Stomach smooth muscle (tissue), 2 donors: ENCODE results near the gene CXCL6.
A peak's percentile ranks its signal among the peaks of the same experiment; 100 is the strongest.

Experiments
- H3K27ac ChIP-seq: one replicate; pipeline ENCODE4 v1.7.0; 2013; ENCODE audit warnings: mild to moderate bottlenecking, low read length, inconsistent platforms
- H3K27me3 ChIP-seq, 2 donors: one replicate each; pipeline ENCODE4 v1.7.0; 2013; ENCODE audit warnings: low read length in 2 of 2; ENCODE audit not compliant: insufficient read depth in 2 of 2, control insufficient read depth in 1 of 2
- H3K36me3 ChIP-seq, 2 donors: one replicate each; pipeline ENCODE4 v1.7.0; 2013; ENCODE audit warnings: low read length in 2 of 2; ENCODE audit not compliant: control insufficient read depth in 2 of 2, insufficient read depth in 2 of 2
- H3K4me1 ChIP-seq: one replicate; pipeline ENCODE4 v1.7.0; 2013; ENCODE audit warnings: low read length; ENCODE audit not compliant: control insufficient read depth, insufficient read depth
- H3K4me3 ChIP-seq, 2 donors: one replicate each; pipeline ENCODE4 v1.7.0; 2013; ENCODE audit warnings: low read length in 2 of 2
- H3K9ac ChIP-seq, 2 donors: one replicate each; pipeline ENCODE4 v1.7.0; 2013; ENCODE audit warnings: low read length in 2 of 2, mild to moderate bottlenecking in 1 of 2
- H3K9me3 ChIP-seq, 2 donors: one replicate each; pipeline ENCODE4 v1.7.0; 2013; ENCODE audit warnings: low read length in 2 of 2; ENCODE audit not compliant: control insufficient read depth in 2 of 2
- donor health status: healthy.
- donor health status: Pancreatic carcinoma.

The CXCL6 gene

DNA sequence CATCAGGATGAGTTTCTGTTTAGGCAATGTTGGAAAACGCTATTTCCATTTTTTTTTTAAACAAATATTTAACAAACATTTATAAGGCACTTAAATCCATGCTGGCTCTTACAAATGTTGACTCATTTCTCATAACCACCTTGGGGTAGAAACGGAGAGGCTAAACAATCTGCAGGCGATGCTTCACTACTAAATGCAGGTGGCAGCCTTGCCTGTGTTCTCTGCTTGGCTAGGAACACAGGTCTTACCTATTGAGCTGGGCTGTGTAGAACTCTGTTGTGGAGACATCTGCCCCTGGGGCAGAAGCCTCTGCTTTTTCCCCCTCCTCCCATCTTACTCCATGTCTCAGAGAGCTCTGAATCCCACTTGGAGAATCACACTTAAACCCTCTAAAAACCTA lies 31.3 kb downstream of the CXCL6 start:
- Histone ChIP-seq H3K4me3 (no peak overlapping the region), H3K9me3 (no peaks in the 10 kb centered on the region), H3K4me1 (peaks cover 5% of the 10 kb centered on the region), H3K36me3 (no peaks in the 10 kb centered on the region), H3K27me3 (peaks cover 11 to 14% of the 10 kb centered on the region in 2 donors), H3K9ac (no peak overlapping the region), H3K27ac (no peak overlapping the region)

- Histone ChIP-seq H3K4me1 (peaks cover 5% of the 10 kb centered on the region), H3K9ac (no peak overlapping the region), H3K27ac (no peak overlapping the region), H3K9me3 (no peaks in the 10 kb centered on the region), H3K36me3 (no peaks in the 10 kb centered on the region), H3K4me3 (peak overlapping the region; percentile 59 to 70), H3K27me3 (peaks cover 14% of the 10 kb centered on the region in 2 donors)
These were observed 32.0 kb downstream of the CXCL6 start for GRCh38 chr4:73868206-73869129.

GRCh38 chr4:73869130-73870055 lies 32.9 kb downstream of the CXCL6 start, which contains the start of gene CXCL1:
Gene CXCL1 (plus strand): TSS chr4:73869393. CDS start chr4:73869471, 78 bp downstream.
- no peak within 1 kb of the TSS for H3K9ac ChIP-seq

DNA sequence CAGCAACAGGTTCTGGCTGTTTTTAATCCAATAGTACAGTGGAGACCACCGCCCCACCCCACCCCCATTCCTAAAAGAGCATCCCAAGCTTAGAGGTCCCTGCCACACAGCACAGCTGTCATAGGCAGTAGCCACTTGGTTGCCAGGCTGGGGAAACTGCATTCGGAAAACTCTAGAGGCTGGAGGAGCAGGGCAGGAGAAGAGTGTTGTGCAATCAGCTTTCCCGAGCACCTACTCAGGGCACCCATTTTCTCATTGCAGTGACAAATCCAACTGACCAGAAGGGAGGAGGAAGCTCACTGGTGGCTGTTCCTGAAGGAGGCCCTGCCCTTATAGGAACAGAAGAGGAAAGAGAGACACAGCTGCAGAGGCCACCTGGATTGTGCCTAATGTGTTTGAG lies 33.8 kb downstream of the CXCL6 start:
- Histone ChIP-seq H3K4me3 (no peak overlapping the region), H3K27ac (no peak overlapping the region), H3K27me3 (peaks cover 14% of the 10 kb centered on the region in 2 donors), H3K36me3 (no peaks in the 10 kb centered on the region), H3K9me3 (no peaks in the 10 kb centered on the region), H3K9ac (no peak overlapping the region), H3K4me1 (peaks cover 5% of the 10 kb centered on the region)

More at GRCh38 chr4:73869130-73870055, 32.9 kb downstream of the CXCL6 start, which contains the start of gene CXCL1:
- Histone ChIP-seq H3K4me3 (peak within 1 kb of the TSS; percentile 59 to 70), H3K27ac (no peak within 1 kb of the TSS), H3K27me3 (peaks cover 14% of the 10 kb centered on the region in 2 donors), H3K36me3 (no peaks in the 10 kb centered on the region), H3K4me1 (peaks cover 5% of the 10 kb centered on the region), H3K9me3 (no peaks in the 10 kb centered on the region)

- no peak overlapping the region for H3K4me3 ChIP-seq
These were observed 34.3 kb downstream of the CXCL6 start for GRCh38 chr4:73870768-73871167.

GRCh38 chr4:73871511-73872310 lies 35.2 kb downstream of the CXCL6 start:
- Histone ChIP-seq H3K27me3 (peaks cover 14% of the 10 kb centered on the region in 2 donors), H3K9me3 (no peaks in the 10 kb centered on the region), H3K4me3 (no peak overlapping the region), H3K4me1 (peaks cover 5% of the 10 kb centered on the region), H3K27ac (no peak overlapping the region), H3K9ac (no peak overlapping the region), H3K36me3 (no peaks in the 10 kb centered on the region)

More at GRCh38 chr4:73870768-73871167, 34.3 kb downstream of the CXCL6 start:
- H3K27ac ChIP-seq: no peak overlapping the region
- H3K9me3 ChIP-seq: no peaks in the 10 kb centered on the region
- no peak overlapping the region for H3K9ac ChIP-seq
- H3K4me1 ChIP-seq: peaks cover 5% of the 10 kb centered on the region
- no peaks in the 10 kb centered on the region for H3K36me3 ChIP-seq
- peaks cover 14% of the 10 kb centered on the region in 2 donors for H3K27me3 ChIP-seq

DNA sequence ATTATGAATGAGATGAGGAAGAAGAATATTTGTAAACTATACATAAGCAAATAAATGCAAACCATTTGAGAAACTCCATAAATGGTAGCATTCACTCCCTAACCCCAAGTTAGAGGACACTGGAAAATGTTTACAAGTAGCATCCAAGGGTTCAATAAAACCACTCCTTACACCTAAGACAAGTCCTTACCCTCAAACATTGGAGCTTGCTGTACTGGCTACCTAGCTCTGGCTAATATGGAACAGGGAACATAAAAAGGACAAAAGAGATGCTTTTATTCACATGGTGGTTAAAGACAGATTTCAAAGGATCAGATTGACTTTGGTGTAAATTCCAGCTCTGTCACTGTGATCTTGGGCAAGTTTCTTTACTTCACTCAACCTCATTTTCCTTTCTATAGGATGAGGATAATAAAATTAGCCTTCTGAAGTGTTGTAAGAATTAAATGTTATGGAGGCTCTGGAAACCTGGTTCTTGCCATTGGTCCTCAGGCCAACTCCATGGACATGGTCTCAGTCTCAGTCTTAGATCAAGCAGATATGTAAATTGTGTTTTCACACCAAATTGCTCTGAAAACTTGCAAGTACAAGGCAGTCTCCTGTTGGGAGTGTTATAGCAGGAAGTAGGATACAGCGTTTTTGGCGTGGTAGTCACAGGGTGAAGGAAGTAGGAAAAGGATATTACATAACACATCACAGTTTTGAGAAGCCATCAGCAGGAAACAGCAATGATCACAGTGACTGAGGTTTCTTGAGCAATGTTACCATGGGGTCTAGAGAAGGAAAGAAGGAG lies 36.0 kb downstream of the CXCL6 start:
- Histone ChIP-seq H3K4me1 (peaks cover 5% of the 10 kb centered on the region), H3K27me3 (peaks cover 14% of the 10 kb centered on the region in 2 donors), H3K4me3 (no peak overlapping the region), H3K9me3 (no peaks in the 10 kb centered on the region), H3K27ac (no peak overlapping the region), H3K9ac (no peak overlapping the region), H3K36me3 (no peaks in the 10 kb centered on the region)

- Histone ChIP-seq H3K9ac (no peak overlapping the region), H3K27me3 (peaks cover 5 to 14% of the 10 kb centered on the region in 2 donors), H3K4me3 (no peak overlapping the region), H3K36me3 (no peaks in the 10 kb centered on the region), H3K4me1 (no peaks in the 10 kb centered on the region), H3K27ac (no peak overlapping the region), H3K9me3 (no peaks in the 10 kb centered on the region)
These were observed 37.9 kb downstream of the CXCL6 start for GRCh38 chr4:73874386-73874785.

- Histone ChIP-seq H3K4me1 (no peaks in the 10 kb centered on the region), H3K27me3 (peaks cover 0 to 6% of the 10 kb centered on the region in 2 donors), H3K9me3 (no peaks in the 10 kb centered on the region), H3K9ac (no peak overlapping the region), H3K4me3 (no peak overlapping the region), H3K36me3 (no peaks in the 10 kb centered on the region), H3K27ac (no peak overlapping the region)
These were observed 38.9 kb downstream of the CXCL6 start for GRCh38 chr4:73875401-73875800.
